Trophoblast cell (in vitro differentiated cells and primary cell): ENCODE measurements around the gene CPNE4.
"Not testable (repeated sequence)": the region's sequence is repeated elsewhere in the genome, so short reads cannot be mapped to it uniquely, and the experiment has no call there.

Source experiments
- DNase-seq, 2 donors: peaks; one replicate each; pipeline ENCODE4 v3.0.0-alpha.2; 2016
- H2AFZ ChIP-seq: 2 replicates; pipeline ENCODE4 v1.6.1; 2013; ENCODE audit warnings: low read length, moderate library complexity, mild to moderate bottlenecking; ENCODE audit not compliant: insufficient read depth, poor library complexity
- H2AK5ac ChIP-seq: 2 replicates; pipeline ENCODE4 v1.6.1; 2013; ENCODE audit warnings: mild to moderate bottlenecking, low read length
- H2BK120ac ChIP-seq: 2 replicates; pipeline ENCODE4 v1.6.1; 2013; ENCODE audit warnings: low read length, mild to moderate bottlenecking, moderate library complexity; ENCODE audit not compliant: insufficient read depth, poor library complexity
- H2BK12ac ChIP-seq: 2 replicates; pipeline ENCODE4 v1.6.1; 2013; ENCODE audit warnings: mild to moderate bottlenecking, low read length, moderate library complexity
- H2BK5ac ChIP-seq: 2 replicates; pipeline ENCODE4 v1.6.1; 2013; ENCODE audit warnings: low read length, low read depth, moderate library complexity, mild to moderate bottlenecking; ENCODE audit not compliant: poor library complexity
- H3K14ac ChIP-seq: 2 replicates; pipeline ENCODE4 v1.6.1; 2013; ENCODE audit warnings: mild to moderate bottlenecking, low read length
- H3K18ac ChIP-seq: 2 replicates; pipeline ENCODE4 v1.6.1; 2013; ENCODE audit warnings: mild to moderate bottlenecking, low read length
- H3K23ac ChIP-seq: 2 replicates; pipeline ENCODE4 v1.6.1; 2013; ENCODE audit warnings: low read length
- H3K27ac ChIP-seq: 2 replicates; pipeline ENCODE4 v1.5.1; 2013; ENCODE audit warnings: low read depth, mild to moderate bottlenecking, inconsistent platforms, low read length, moderate library complexity
- H3K27me3 ChIP-seq: 2 replicates; pipeline ENCODE4 v1.6.1; 2013; ENCODE audit warnings: inconsistent platforms, mild to moderate bottlenecking, low read length, moderate library complexity; ENCODE audit not compliant: insufficient read depth
- H3K36me3 ChIP-seq, 2 experiments: 1 replicate in 1 of 2; 2 replicates in 1 of 2; pipeline ENCODE4 v1.6.1; 2013; ENCODE audit warnings: low read length in 2 of 2, mild to moderate bottlenecking in 2 of 2, moderate library complexity in 1 of 2; ENCODE audit not compliant: insufficient read depth in 2 of 2, control insufficient read depth in 1 of 2
- H3K4ac ChIP-seq: 2 replicates; pipeline ENCODE4 v1.6.1; 2013; ENCODE audit warnings: low read depth, mild to moderate bottlenecking, low read length, moderate library complexity
- H3K4me1 ChIP-seq, 2 experiments: 1 replicate in 1 of 2; 2 replicates in 1 of 2; pipeline ENCODE4 v1.6.1; 2013; ENCODE audit warnings: low read length in 2 of 2, mild to moderate bottlenecking in 2 of 2, moderate library complexity in 1 of 2; ENCODE audit not compliant: insufficient read depth in 2 of 2, control insufficient read depth in 1 of 2
- H3K4me2 ChIP-seq: 2 replicates; pipeline ENCODE4 v1.6.1; 2013; ENCODE audit warnings: inconsistent platforms, mild to moderate bottlenecking, low read length, moderate library complexity
- H3K4me3 ChIP-seq: 2 replicates; pipeline ENCODE4 v1.5.1; 2013; ENCODE audit warnings: mild to moderate bottlenecking, low read depth, low read length, inconsistent platforms
- H3K79me1 ChIP-seq: one replicate; pipeline ENCODE4 v1.6.1; 2013; ENCODE audit warnings: low read length
- H3K79me2 ChIP-seq: 2 replicates; pipeline ENCODE4 v1.6.1; 2013; ENCODE audit warnings: low read length, mild to moderate bottlenecking; ENCODE audit not compliant: control insufficient read depth, insufficient read depth, poor library complexity
- H3K9ac ChIP-seq: 2 replicates; pipeline ENCODE4 v1.6.1; 2013; ENCODE audit warnings: mild to moderate bottlenecking, low read length
- H3K9me3 ChIP-seq: 2 replicates; pipeline ENCODE4 v1.6.1; 2013; ENCODE audit warnings: low read depth, mild to moderate bottlenecking, control low read depth, inconsistent platforms, low read length; ENCODE audit not compliant: insufficient read depth
- H4K12ac ChIP-seq: 2 replicates; pipeline ENCODE4 v1.6.1; 2013; ENCODE audit warnings: low read depth, mild to moderate bottlenecking, low read length, moderate library complexity
- H4K8ac ChIP-seq: 2 replicates; pipeline ENCODE4 v1.6.1; 2013; ENCODE audit warnings: low read depth, mild to moderate bottlenecking, low read length, moderate library complexity
- H4K91ac ChIP-seq: one replicate; pipeline ENCODE4 v1.6.1; 2013; ENCODE audit warnings: low read depth, mild to moderate bottlenecking, low read length, moderate library complexity
- WGBS: extraction: QIAGEN DNeasy Blood & Tissue Kit; methylation state at CpG from one replicate; pipeline ENCODE4 v1.1.7; 2013; ENCODE audit warnings: missing lambda C conversion rate; ENCODE audit not compliant: insufficient read length, insufficient coverage; ENCODE audit errors: extremely low coverage; 5-methylcytosine and 5-hydroxymethylcytosine counted together

Gene CPNE4

DNA sequence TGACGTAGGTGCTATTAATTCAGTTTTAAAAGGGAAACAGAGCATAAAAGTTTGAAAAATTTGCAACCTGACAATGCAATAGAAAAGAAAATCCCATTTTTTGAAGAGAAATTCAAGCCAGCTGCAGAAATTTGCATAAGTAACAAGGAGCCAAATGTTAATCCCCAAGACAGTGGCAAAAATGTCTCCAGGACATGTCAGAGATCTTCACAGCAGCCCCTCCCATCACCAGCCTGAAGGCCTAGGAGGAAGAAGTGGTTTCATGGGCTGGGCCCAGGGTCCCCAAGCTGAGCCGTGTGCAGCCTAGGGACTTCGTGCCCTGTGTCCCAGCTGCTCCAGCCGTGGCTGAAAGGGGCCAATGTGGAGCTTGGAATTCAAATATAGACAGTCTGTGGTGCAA, 148.9 kb downstream of the CPNE4 start:
- H4K91ac ChIP-seq, DNase-seq: not testable (repeated sequence)
- no CpG with 5 or more reads among the region's 4 CpGs for WGBS

DNA sequence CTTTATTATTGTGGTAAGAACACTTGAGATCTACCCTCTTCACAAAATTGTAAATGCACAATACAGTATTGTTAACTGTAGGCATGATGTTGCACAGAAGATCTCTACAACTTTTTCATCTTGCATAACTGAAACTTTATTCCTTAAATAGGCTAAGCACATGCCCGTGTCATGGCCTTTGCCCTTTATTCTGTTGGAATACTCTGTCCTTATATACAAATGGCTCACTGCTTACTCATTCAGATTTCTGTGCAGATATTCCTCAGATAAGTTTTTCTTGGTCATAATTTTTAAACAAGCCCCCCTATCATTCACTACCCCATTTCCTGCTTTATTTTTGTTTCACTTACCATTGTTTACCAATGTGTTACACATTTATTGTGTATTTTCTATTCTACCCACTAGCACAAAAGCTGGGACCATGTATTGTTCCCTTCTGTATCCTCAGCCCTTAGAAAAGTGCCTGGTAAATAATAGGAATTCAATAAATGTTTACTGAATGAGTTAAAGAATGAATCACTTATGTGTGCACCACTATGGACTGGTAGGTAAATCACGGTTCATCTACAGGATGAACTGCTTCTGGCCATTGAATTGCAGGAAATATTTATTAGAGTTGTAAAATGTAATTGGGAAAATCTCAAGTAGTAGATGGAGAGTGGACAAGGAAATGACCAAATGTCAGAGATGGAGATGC, 151.0 kb downstream of the CPNE4 start:
- no peaks in the 10 kb centered on the region for H3K79me2 ChIP-seq
- no peak overlapping the region for H4K91ac ChIP-seq
- H3K9ac ChIP-seq, result no peak overlapping the region
- no peaks in the 10 kb centered on the region for H3K9me3 ChIP-seq
- H3K4ac ChIP-seq, result no peak overlapping the region
- H3K4me3 ChIP-seq, result no peak overlapping the region
- H2BK120ac ChIP-seq, result no peak overlapping the region
- no peak overlapping the region for H3K14ac ChIP-seq
- H2BK12ac ChIP-seq, result no peak overlapping the region
- H3K23ac ChIP-seq, result no peak overlapping the region
- H3K27me3 ChIP-seq, result no peaks in the 10 kb centered on the region
- no peak overlapping the region for H3K18ac ChIP-seq
- no peak overlapping the region for H2AFZ ChIP-seq
- whole genome bisulfite sequencing, result no CpG with 5 or more reads among the region's 2 CpGs
- H4K12ac ChIP-seq, result no peak overlapping the region
- peak in 1 of 2 donors; percentile 15 for DNase-seq
- no peak overlapping the region for H2AK5ac ChIP-seq
- H4K8ac ChIP-seq, result no peak overlapping the region
- no peak overlapping the region for H2BK5ac ChIP-seq
- H3K4me1 ChIP-seq, result no peaks in the 10 kb centered on the region
- H3K79me1 ChIP-seq, result no peaks in the 10 kb centered on the region
- no peak overlapping the region for H3K4me2 ChIP-seq
- H3K27ac ChIP-seq, result no peak overlapping the region
- no peaks in the 10 kb centered on the region for H3K36me3 ChIP-seq

More for the DNA sequence above, 148.9 kb downstream of the CPNE4 start:
- not testable (repeated sequence) for H4K12ac ChIP-seq, H3K79me2 ChIP-seq, H3K23ac ChIP-seq, H3K79me1 ChIP-seq, H3K14ac ChIP-seq, H3K18ac ChIP-seq, H3K4me1 ChIP-seq, H4K8ac ChIP-seq, H3K36me3 ChIP-seq, H3K9ac ChIP-seq, H3K27me3 ChIP-seq, H3K9me3 ChIP-seq, H2BK120ac ChIP-seq, H3K4me2 ChIP-seq, H3K27ac ChIP-seq, H3K4ac ChIP-seq, H2AK5ac ChIP-seq, H3K4me3 ChIP-seq, H2BK5ac ChIP-seq, H2AFZ ChIP-seq, H2BK12ac ChIP-seq

DNA sequence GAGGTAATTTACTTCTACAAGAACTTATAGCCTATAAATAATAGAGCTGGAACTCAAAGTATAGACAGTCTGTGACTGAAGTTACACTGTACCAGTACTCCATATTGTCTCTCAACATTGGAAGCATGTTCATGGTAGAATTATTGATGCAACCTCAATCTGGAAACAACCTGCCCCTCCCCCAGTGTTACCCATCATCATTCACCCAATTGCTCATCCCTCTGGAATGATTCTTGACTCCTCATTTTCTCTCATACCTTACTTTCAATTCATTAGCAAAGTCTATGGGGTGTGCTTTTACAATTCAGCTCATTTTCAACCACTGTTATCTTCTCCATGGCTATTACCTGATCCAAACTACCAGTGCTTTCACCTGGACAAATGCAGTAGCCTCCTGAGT, 151.7 kb downstream of the CPNE4 start:
- H3K36me3 ChIP-seq, result no peaks in the 10 kb centered on the region
- H3K4me2 ChIP-seq, result no peak overlapping the region
- no peak overlapping the region for H3K18ac ChIP-seq
- H3K27me3 ChIP-seq, result no peaks in the 10 kb centered on the region
- no peak overlapping the region for H3K4ac ChIP-seq
- H3K4me3 ChIP-seq, result no peak overlapping the region
- H3K14ac ChIP-seq, result no peak overlapping the region
- H3K23ac ChIP-seq, result no peak overlapping the region
- H2AFZ ChIP-seq, result no peak overlapping the region
- H3K79me2 ChIP-seq, result no peaks in the 10 kb centered on the region
- no peak overlapping the region for H3K9ac ChIP-seq
- H2BK120ac ChIP-seq, result no peak overlapping the region
- no peak overlapping the region for H2AK5ac ChIP-seq
- no peak for DNase-seq
- H3K27ac ChIP-seq, result no peak overlapping the region
- no peak overlapping the region for H4K91ac ChIP-seq
- no peaks in the 10 kb centered on the region for H3K9me3 ChIP-seq
- H2BK5ac ChIP-seq, result no peak overlapping the region
- H3K79me1 ChIP-seq, result no peaks in the 10 kb centered on the region
- no peak overlapping the region for H4K8ac ChIP-seq
- no peaks in the 10 kb centered on the region for H3K4me1 ChIP-seq
- H4K12ac ChIP-seq, result no peak overlapping the region
- H2BK12ac ChIP-seq, result no peak overlapping the region

DNA sequence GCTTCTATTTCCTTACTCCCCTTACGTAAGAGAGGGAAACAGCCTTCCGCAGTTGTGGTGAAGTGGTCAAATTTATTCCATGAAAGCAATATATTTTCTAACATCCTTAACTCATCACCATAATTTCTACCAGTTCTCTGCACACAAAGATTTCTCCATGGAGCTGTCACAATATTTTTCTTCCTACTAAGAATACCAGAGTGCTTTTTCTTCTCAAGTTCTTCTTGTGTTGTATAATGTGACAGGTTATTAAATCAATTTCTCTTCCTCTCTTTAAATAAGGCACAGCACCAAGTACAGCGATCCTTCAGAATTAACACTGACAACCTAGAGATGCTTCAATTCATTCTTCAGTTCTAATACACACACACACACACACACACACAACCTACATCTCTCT, 153.0 kb downstream of the CPNE4 start:
- no CpG with 5 or more reads among the region's 3 CpGs for WGBS
- no peaks in the 10 kb centered on the region for H3K36me3 ChIP-seq
- no peak overlapping the region for H3K23ac ChIP-seq
- no peak overlapping the region for H3K18ac ChIP-seq
- H3K4ac ChIP-seq, result no peak overlapping the region
- no peak overlapping the region for H2AK5ac ChIP-seq
- no peaks in the 10 kb centered on the region for H3K4me1 ChIP-seq
- no peak overlapping the region for H2BK12ac ChIP-seq
- H3K9ac ChIP-seq, result no peak overlapping the region
- H3K4me3 ChIP-seq, result no peak overlapping the region
- DNase-seq, result no peak
- H3K27ac ChIP-seq, result no peak overlapping the region
- no peak overlapping the region for H4K8ac ChIP-seq
- no peak overlapping the region for H2BK120ac ChIP-seq
- H3K79me1 ChIP-seq, result no peaks in the 10 kb centered on the region
- no peaks in the 10 kb centered on the region for H3K79me2 ChIP-seq
- no peak overlapping the region for H3K4me2 ChIP-seq
- H3K14ac ChIP-seq, result no peak overlapping the region
- H3K27me3 ChIP-seq, result no peaks in the 10 kb centered on the region
- no peak overlapping the region for H4K12ac ChIP-seq
- no peak overlapping the region for H4K91ac ChIP-seq
- no peaks in the 10 kb centered on the region for H3K9me3 ChIP-seq
- no peak overlapping the region for H2AFZ ChIP-seq
- H2BK5ac ChIP-seq, result no peak overlapping the region
